AG09319 (cell line): ENCODE results near the gene SH2B3.
"Not testable (repeated sequence)": the region's sequence is repeated elsewhere in the genome, so short reads cannot be mapped to it uniquely, and the experiment has no call there.

ENCODE experiments used
- DNase-seq: peaks from one replicate; pipeline ENCODE4 v3.0.0-alpha.2; 2010; ENCODE audit warnings: low read depth; ENCODE audit errors: extremely low read depth
- CTCF ChIP-seq: IDR thresholded peaks from 2 replicates; pipeline ENCODE4 v1.5.1; 2011; ENCODE audit warnings: low read depth, mild to moderate bottlenecking, inconsistent platforms, low read length, moderate library complexity

SH2B3 gene

GRCh38 chr12:111454311-111454710, 48.6 kb downstream of the SH2B3 start:
- DNase-seq = no peak
- TF ChIP-seq CTCF = no peak

GRCh38 chr12:111454716-111455447, 49.2 kb downstream of the SH2B3 start:
- TF ChIP-seq CTCF = no peak
- no peak for DNase-seq

DNA sequence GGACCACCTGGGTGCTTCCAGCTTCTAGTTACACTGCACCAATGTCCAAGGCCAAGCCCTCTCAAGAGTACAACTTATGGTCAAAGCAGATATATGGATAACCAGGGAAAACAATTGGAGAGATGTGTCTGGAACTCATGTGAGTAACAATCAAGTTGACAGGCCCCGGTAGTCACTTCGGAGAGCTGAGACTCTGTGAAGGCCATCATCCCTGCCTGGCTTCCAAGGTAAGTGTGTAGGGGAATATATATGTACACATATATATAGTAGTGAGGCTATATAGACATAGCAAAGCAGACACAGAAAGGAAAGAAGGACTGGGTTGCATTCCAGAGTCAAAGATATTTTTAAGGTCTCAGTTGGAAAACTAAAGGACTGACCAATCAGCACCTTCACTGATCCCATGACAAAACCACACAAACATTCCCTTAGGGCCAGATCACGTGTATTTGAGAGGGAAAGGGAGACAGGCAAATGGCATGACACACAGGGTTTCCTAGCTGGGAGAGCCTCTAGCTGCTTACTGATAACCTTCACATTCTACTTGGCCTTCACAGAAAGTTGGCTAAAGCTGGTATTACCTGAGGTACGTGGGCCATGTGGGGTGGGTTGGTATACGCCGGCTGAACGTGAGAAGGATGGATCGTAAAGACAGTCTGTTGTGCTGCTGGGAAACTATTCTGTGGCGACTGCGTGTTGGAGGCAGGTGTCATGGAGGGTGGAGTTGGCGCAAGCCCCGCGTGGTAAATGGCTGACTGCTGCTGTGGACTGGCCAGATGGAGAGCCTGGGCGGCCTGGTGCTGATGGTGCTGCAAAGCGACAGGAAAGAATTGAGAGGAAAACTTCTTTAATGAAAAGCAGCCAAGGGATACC, 50.0 kb downstream of the SH2B3 start:
- DNase-seq = no peak
- TF ChIP-seq CTCF = no peak

DNA sequence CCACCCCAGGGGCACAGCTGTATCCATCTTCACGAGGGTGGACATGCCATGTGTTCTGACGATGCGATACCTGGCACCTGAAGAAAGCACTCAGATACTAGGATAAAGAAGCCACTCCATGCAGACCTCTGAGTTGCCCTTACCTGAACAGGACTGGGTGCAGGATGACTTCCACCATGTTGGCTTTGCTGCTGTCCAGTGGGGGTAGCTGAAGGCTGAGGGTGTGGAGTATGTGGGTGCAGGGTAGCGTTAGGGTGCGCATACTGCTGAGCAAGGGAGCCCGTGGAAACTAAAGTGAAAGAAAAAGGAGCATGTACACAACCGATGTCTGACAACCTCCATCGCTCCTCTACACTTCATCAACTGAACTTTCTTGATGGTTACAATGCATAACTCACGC, 51.3 kb downstream of the SH2B3 start:
- no peak for DNase-seq

DNA sequence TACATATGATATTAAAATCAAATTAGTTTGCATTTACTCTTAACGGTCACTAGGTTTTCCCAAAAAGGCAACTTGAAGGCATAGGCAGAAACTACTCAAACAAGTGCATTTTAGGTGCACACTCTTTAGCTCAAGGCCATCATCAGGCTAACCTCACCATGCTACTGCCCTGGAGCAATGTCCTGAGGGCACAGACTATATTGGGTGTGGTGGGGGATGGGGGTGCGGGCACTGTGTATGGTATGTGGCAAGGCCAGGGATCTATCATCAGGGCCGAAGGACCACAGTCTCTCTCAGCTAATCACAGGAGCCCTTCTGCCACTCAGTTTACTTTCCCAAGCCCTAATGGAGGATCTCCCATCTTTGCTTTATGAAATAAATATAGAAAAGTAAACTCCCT, 51.9 kb downstream of the SH2B3 start:
- no peak for TF ChIP-seq CTCF
- no peak for DNase-seq

More for the DNA sequence above, 51.3 kb downstream of the SH2B3 start:
- TF ChIP-seq CTCF = no peak

DNA sequence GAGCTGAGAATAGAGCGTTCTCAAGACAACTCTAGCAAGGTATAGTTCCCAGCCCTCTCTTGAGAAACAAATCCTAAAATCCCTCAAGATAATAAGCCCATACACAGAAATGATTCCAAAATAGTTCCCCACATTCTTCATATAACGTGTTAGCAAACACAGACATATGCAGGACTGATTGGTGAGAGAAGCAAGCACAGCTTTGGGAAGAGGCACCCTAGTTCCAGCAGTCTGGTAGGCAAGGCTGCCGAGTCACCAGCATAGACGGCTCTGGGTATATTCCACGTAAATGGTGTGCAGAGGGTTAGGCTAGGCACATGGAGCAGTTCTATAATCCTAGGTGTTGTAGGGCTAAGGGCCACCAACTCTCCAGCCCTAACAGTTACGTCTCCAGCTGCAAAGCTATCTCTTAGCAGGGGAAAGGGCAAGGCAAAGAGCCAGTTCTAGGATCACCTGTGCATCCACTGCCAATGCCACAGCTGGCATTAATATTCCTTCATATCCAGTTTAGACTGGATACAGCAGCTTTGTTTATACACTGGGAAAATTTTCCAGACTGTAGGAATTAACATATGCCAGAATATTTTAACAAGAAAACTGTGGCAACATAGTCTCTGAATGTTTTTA, 52.9 kb downstream of the SH2B3 start:
- DNase-seq = no peak
- TF ChIP-seq CTCF = no peak

GRCh38 chr12:111460111-111460510, 54.4 kb downstream of the SH2B3 start:
- not testable (repeated sequence) for DNase-seq
